ENCODE results near the gene LRRD1. TPM values are rescaled to one million over a fixed set of nuclear protein-coding genes. Genes with fewer than 3 reads are reported as not detected.

LRRD1 gene
- total RNA-seq, 2 donors from 2014 or later = not detected

- no peak for DNase-seq
- no peaks in the 10 kb centered on the region for H3K9me3 Mint-ChIP-seq
- H3K36me3 Mint-ChIP-seq (ENCODE audit: low read depth) = peaks cover 29% of the 10 kb centered on the region
- H3K9me3 ChIP-seq (ENCODE audit: control insufficient read depth, low read length) = no peaks in the 10 kb centered on the region
- no peak overlapping the region for H3K9ac ChIP-seq (ENCODE audit: extremely low read depth, low read length, poor library complexity, severe bottlenecking)
- peak overlapping the region; percentile 90 for H3K4me3 ChIP-seq (ENCODE audit: low read length)
- no peak overlapping the region for H3K27ac ChIP-seq (ENCODE audit: low read depth, low read length)
- H3K36me3 ChIP-seq (ENCODE audit: control insufficient read depth, insufficient read depth, low read length) = peaks cover 38% of the 10 kb centered on the region
- peaks cover 9% of the 10 kb centered on the region for H3K4me1 Mint-ChIP-seq
- TF ChIP-seq CTCF (conservative IDR thresholded peaks at IDR 0.05) = no peak
- peak overlapping the region; percentile 95 for H3K4me3 Mint-ChIP-seq
- no peaks in the 10 kb centered on the region for H3K27me3 ChIP-seq (ENCODE audit: control insufficient read depth, insufficient read depth, low read length, poor library complexity, severe bottlenecking)
- H3K27ac Mint-ChIP-seq = no peak overlapping the region
- H3K4me1 ChIP-seq (ENCODE audit: control insufficient read depth, insufficient read depth, low read length) = no peaks in the 10 kb centered on the region
- whole genome bisulfite sequencing, 2 experiments (ENCODE audit: insufficient coverage in 1 of 2, insufficient read length in 1 of 2) = 89 to 90% methylated on average over 3 to 4 of the region's 4 CpGs
- peaks cover 6% of the 10 kb centered on the region for H3K27me3 Mint-ChIP-seq (ENCODE audit: insufficient read depth)
Observed at GRCh38 chr7:92131764-92132330, 47.1 kb downstream of the LRRD1 start.

- H3K36me3 ChIP-seq (ENCODE audit: control insufficient read depth, insufficient read depth, low read length) = peaks cover 46% of the 10 kb centered on the region
- no peaks in the 10 kb centered on the region for H3K9me3 ChIP-seq (ENCODE audit: control insufficient read depth, low read length)
- no peak for TF ChIP-seq CTCF (conservative IDR thresholded peaks at IDR 0.05)
- peaks cover 36% of the 10 kb centered on the region for H3K36me3 Mint-ChIP-seq (ENCODE audit: low read depth)
- H3K27ac Mint-ChIP-seq = no peak overlapping the region
- 94 to 95% methylated on average over 5 of the region's 5 CpGs for WGBS, 2 experiments (ENCODE audit: insufficient coverage in 1 of 2, insufficient read length in 1 of 2)
- no peak overlapping the region for H3K27ac ChIP-seq (ENCODE audit: low read depth, low read length)
- H3K27me3 Mint-ChIP-seq (ENCODE audit: insufficient read depth) = peaks cover 5% of the 10 kb centered on the region
- no peak overlapping the region for H3K4me3 Mint-ChIP-seq
- no peak overlapping the region for H3K4me3 ChIP-seq (ENCODE audit: low read length)
- H3K9me3 Mint-ChIP-seq = no peaks in the 10 kb centered on the region
- no peak overlapping the region for H3K9ac ChIP-seq (ENCODE audit: extremely low read depth, low read length, poor library complexity, severe bottlenecking)
- H3K4me1 ChIP-seq (ENCODE audit: control insufficient read depth, insufficient read depth, low read length) = no peaks in the 10 kb centered on the region
- no peak for DNase-seq
- peaks cover 9% of the 10 kb centered on the region for H3K4me1 Mint-ChIP-seq
- H3K27me3 ChIP-seq (ENCODE audit: control insufficient read depth, insufficient read depth, low read length, poor library complexity, severe bottlenecking) = no peaks in the 10 kb centered on the region
Observed at GRCh38 chr7:92131093-92131492, 47.8 kb downstream of the LRRD1 start.

DNA sequence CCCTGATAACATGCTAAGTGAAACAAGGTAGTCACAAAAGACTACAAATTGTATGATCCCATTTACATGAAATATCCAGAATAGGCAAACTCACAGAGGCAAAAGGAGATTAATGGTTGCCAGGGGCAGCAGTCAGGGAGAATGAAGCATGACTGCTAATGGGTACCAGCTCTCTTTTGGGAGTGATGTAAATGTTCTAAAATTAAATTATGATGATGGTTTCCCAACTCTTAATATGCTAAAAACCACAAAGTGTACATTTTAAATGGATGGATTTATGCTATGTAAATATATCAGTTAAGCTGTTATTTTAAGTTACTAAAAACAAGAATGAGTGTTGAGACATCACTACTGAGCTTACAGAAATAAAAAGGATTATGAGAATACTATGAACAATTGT, 57.3 kb downstream of the LRRD1 start:
- peaks cover 67% of the 10 kb centered on the region for H3K36me3 Mint-ChIP-seq (ENCODE audit: low read depth)
- TF ChIP-seq CTCF (conservative IDR thresholded peaks at IDR 0.05) = no peak
- H3K9me3 ChIP-seq (ENCODE audit: control insufficient read depth, low read length) = peaks cover 5% of the 10 kb centered on the region
- H3K27ac ChIP-seq (ENCODE audit: low read depth, low read length) = no peak overlapping the region
- peaks cover 76% of the 10 kb centered on the region for H3K36me3 ChIP-seq (ENCODE audit: control insufficient read depth, insufficient read depth, low read length)
- no peaks in the 10 kb centered on the region for H3K4me1 ChIP-seq (ENCODE audit: control insufficient read depth, insufficient read depth, low read length)
- no peaks in the 10 kb centered on the region for H3K27me3 ChIP-seq (ENCODE audit: control insufficient read depth, insufficient read depth, low read length, poor library complexity, severe bottlenecking)
- no peak overlapping the region for H3K9ac ChIP-seq (ENCODE audit: extremely low read depth, low read length, poor library complexity, severe bottlenecking)
- no peak overlapping the region for H3K27ac Mint-ChIP-seq
- H3K9me3 Mint-ChIP-seq = no peaks in the 10 kb centered on the region
- DNase-seq = no peak
- H3K4me3 ChIP-seq (ENCODE audit: low read length) = no peak overlapping the region
- no peaks in the 10 kb centered on the region for H3K27me3 Mint-ChIP-seq (ENCODE audit: insufficient read depth)
- H3K4me1 Mint-ChIP-seq = no peaks in the 10 kb centered on the region
- H3K4me3 Mint-ChIP-seq = no peak overlapping the region
